ENCODE measurements around the gene LRRC1.

Gene LRRC1

GRCh38 chr6:53956068-53956711, 161.4 kb downstream of the LRRC1 start:
- ATAC-seq (replicated peaks; ENCODE audit: extremely low read depth, poor library complexity, severe bottlenecking) = no peak
- no peaks in the 10 kb centered on the region for H3K9me3 Mint-ChIP-seq

DNA sequence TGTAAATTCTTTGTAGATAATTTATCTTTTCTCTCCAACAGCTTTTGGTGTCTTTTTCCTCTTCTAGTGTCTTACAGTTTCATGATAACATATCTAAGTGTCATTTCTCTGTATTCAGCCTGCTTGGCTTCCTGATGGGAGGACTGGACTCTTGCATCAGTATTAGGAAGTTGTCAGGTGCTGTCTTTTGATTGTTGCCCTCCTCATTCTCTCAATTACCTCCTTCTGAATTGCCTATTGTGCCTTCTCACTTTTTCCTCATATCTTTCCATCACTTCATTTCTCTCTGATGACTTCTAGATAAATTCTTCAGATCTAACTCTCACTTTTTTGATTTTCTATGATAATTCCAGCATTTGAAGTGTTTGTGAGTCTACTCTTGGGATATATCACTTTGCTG, 162.0 kb downstream of the LRRC1 start:
- Mint-ChIP-seq H3K4me1 (no peaks in the 10 kb centered on the region), H3K36me3 (ENCODE audit: insufficient read depth) (no peaks in the 10 kb centered on the region), H3K4me3 (no peak overlapping the region), H3K27me3 (peaks cover 20% of the 10 kb centered on the region), H3K9me3 (no peaks in the 10 kb centered on the region), H3K27ac (ENCODE audit: low read depth) (no peak overlapping the region)
- DNase-seq (ENCODE audit: low spot score in 2 of 2) (no peak), ATAC-seq (replicated peaks; ENCODE audit: extremely low read depth, poor library complexity, severe bottlenecking) (no peak)

More at GRCh38 chr6:53956068-53956711, 161.4 kb downstream of the LRRC1 start:
- H3K27me3 Mint-ChIP-seq = peaks cover 20% of the 10 kb centered on the region
- no peak overlapping the region for H3K4me3 Mint-ChIP-seq
- no peak overlapping the region for H3K27ac Mint-ChIP-seq (ENCODE audit: low read depth)
- no peaks in the 10 kb centered on the region for H3K36me3 Mint-ChIP-seq (ENCODE audit: insufficient read depth)
- DNase-seq (ENCODE audit: low spot score in 2 of 2) = no peak
- H3K4me1 Mint-ChIP-seq = no peaks in the 10 kb centered on the region

DNA sequence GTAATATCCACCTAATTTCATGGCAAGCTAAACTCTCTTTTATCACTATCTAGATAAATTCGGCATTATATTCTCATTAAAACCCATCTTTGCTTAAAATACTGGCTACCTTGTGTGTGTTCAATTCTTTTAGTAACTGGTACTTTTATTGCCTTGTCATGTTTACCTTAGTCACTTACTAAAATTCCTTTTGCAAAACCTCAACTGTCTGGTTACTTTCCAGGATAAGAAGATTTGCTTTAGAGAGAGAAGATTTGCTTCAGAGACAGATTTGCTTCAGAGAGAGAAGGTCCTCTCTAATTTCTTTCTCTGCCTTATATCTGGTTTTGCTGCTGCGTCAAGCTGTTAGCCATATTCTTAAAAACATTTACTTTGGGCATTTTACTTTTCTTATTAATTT, 164.9 kb downstream of the LRRC1 start:
- ATAC-seq (replicated peaks; ENCODE audit: extremely low read depth, poor library complexity, severe bottlenecking) = no peak
- no peak overlapping the region for H3K4me3 Mint-ChIP-seq
- no peak overlapping the region for H3K27ac Mint-ChIP-seq (ENCODE audit: low read depth)

GRCh38 chr6:53960311-53960710, 165.5 kb downstream of the LRRC1 start:
- DNase-seq (ENCODE audit: low spot score in 2 of 2) (no peak), ATAC-seq (replicated peaks; ENCODE audit: extremely low read depth, poor library complexity, severe bottlenecking) (no peak)
- Mint-ChIP-seq H3K4me3 (no peak overlapping the region), H3K4me1 (no peaks in the 10 kb centered on the region), H3K36me3 (ENCODE audit: insufficient read depth) (no peaks in the 10 kb centered on the region), H3K9me3 (no peaks in the 10 kb centered on the region), H3K27me3 (peaks cover 29% of the 10 kb centered on the region), H3K27ac (ENCODE audit: low read depth) (no peak overlapping the region)

More for the DNA sequence above, 164.9 kb downstream of the LRRC1 start:
- peaks cover 29% of the 10 kb centered on the region for H3K27me3 Mint-ChIP-seq
- no peaks in the 10 kb centered on the region for H3K36me3 Mint-ChIP-seq (ENCODE audit: insufficient read depth)
- no peak for DNase-seq (ENCODE audit: low spot score in 2 of 2)
- H3K9me3 Mint-ChIP-seq = no peaks in the 10 kb centered on the region
- H3K4me1 Mint-ChIP-seq = no peaks in the 10 kb centered on the region

- Mint-ChIP-seq H3K4me1 (no peaks in the 10 kb centered on the region), H3K4me3 (no peak overlapping the region), H3K9me3 (no peaks in the 10 kb centered on the region), H3K36me3 (ENCODE audit: insufficient read depth) (peaks cover 2% of the 10 kb centered on the region), H3K27ac (ENCODE audit: low read depth) (no peak overlapping the region), H3K27me3 (peaks cover 25% of the 10 kb centered on the region)
- no peak for ATAC-seq (replicated peaks; ENCODE audit: extremely low read depth, poor library complexity, severe bottlenecking)
- no peak for DNase-seq (ENCODE audit: low spot score in 2 of 2)
These were observed 167.0 kb downstream of the LRRC1 start for GRCh38 chr6:53961679-53962370.

DNA sequence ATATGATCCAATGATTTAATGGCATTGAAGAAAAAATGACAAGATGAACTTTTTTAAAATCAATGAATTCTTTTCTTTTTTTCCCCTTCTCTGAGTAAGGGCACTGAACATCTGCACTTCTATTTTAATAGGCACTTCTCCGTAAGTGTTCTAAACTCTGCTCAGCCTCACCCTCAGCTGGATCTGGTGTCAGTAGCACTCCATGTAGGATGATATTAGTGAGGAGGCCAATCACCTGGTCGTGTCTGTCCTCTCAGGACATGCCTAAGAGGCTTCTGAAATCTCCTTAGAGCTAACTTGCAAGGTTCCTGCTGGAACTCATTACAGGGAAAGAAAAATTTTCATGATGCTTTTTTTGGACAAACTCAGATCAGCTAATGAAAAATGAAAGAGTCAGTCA, 167.8 kb downstream of the LRRC1 start:
- H3K27ac Mint-ChIP-seq (ENCODE audit: low read depth) = no peak overlapping the region
- DNase-seq (ENCODE audit: low spot score in 2 of 2) (no peak), ATAC-seq (replicated peaks; ENCODE audit: extremely low read depth, poor library complexity, severe bottlenecking) (no peak)
- no peaks in the 10 kb centered on the region for H3K9me3 Mint-ChIP-seq
- no peak overlapping the region for H3K4me3 Mint-ChIP-seq
- H3K27me3 Mint-ChIP-seq = peaks cover 17% of the 10 kb centered on the region
- peaks cover 2% of the 10 kb centered on the region for H3K36me3 Mint-ChIP-seq (ENCODE audit: insufficient read depth)
- no peaks in the 10 kb centered on the region for H3K4me1 Mint-ChIP-seq

GRCh38 chr6:53967415-53967814, 172.6 kb downstream of the LRRC1 start:
- Mint-ChIP-seq H3K4me1 (no peaks in the 10 kb centered on the region), H3K4me3 (no peak overlapping the region), H3K9me3 (no peaks in the 10 kb centered on the region), H3K27me3 (peaks cover 25% of the 10 kb centered on the region), H3K27ac (ENCODE audit: low read depth) (no peak overlapping the region), H3K36me3 (ENCODE audit: insufficient read depth) (peaks cover 2% of the 10 kb centered on the region)
- DNase-seq (ENCODE audit: low spot score in 2 of 2) = no peak
- no peak for ATAC-seq (replicated peaks; ENCODE audit: extremely low read depth, poor library complexity, severe bottlenecking)

Data from central memory CD8-positive, alpha-beta T cell (primary cell).